A204.1 (cell line): ENCODE results near the gene IKZF1.

ENCODE experiments used
- FAIRE-seq: peaks from 2 replicates; lab custom pipeline; 2012; peaks lifted over from hg19 to GRCh38; lab: Jason Lieb, UNC

Gene IKZF1

DNA sequence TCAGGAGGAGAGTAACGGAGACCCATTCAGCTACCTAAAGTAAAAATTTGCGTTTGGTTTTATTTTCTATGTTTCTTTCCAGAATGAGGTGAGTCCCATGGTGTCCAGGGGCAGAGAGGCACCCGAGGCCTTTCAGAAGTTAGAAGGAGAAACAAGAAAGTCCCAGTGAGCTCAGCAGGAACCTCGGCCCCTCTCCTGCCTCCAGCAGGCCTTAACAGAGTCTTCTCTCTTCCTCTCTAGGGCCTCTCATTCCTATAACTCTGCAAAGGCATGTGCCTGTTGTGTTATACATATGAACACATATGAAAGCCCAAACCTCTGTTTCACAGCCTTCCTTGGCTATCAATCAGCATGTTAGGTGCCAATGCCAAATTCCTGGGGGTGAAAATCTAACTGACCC, 20.8 kb upstream of the IKZF1 start:
- no peak for FAIRE-seq

DNA sequence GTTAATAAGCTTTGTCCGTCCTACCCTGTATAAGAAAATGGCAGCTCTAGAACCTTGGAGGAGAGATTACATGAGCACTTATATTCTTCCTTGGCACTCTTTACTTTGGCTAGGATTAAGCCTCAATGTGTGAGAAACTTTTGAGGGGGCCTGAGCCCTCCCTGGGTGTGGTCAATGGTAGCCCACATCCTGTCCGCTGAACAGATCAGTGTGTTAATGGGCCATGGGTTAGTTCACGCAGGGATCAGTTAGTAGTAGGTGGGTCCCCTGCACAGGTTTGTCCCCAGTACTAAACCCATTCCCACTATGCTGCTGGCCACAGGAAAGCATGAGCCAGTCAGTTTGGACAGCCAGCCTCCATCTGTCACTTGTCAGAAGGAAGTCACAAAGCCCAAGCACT, 20.2 kb upstream of the IKZF1 start:
- no peak for FAIRE-seq

DNA sequence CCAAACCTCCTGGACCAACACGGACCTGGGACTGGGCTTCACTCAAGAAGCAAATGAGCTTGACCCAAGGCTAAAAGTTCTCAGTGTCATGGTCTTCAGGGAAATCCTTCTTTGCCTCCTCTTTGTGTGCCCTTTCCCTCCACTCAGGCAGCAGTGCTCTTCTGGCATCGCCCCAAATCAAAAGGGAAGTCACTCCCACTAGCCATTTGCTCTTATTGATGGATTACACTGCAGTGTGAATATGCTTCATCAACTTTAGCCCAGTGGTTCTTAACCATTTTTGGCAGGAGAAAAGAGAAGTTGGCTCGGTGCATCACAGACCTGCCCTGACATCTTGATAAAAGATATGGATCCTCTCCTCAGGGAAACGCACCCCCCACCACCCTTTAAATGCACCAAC, 19.2 kb upstream of the IKZF1 start:
- FAIRE-seq, result no peak

- FAIRE-seq, result no peak
Observed at GRCh38 chr7:50287129-50287528, 17.4 kb upstream of the IKZF1 start.

- no peak for FAIRE-seq
Observed at GRCh38 chr7:50292165-50292757, 12.3 kb upstream of the IKZF1 start.

- FAIRE-seq, result no peak
Observed at GRCh38 chr7:50292763-50293162, 11.8 kb upstream of the IKZF1 start.

GRCh38 chr7:50293509-50294179, 10.9 kb upstream of the IKZF1 start:
- no peak for FAIRE-seq

DNA sequence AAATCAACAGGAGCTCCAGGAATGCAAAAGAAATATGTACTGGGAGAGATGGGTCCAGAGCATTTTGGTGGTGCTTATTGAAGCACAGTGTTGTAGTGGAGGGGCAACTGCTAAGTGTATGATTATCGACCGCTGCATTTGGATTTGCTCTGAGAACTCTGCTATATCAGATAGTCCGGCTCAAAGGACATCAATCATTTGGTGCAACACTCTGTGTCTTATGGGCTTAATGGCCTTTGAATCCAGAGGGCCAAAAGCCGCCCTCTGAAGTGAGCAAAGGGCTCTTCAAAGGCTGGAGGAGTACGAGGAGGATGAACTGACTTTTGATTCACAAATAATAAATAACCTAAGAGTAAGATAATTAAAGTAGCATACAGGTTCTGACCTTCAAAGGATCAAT, 9.4 kb upstream of the IKZF1 start:
- FAIRE-seq, result no peak

- no peak for FAIRE-seq
Observed at GRCh38 chr7:50296799-50297198, 7.7 kb upstream of the IKZF1 start.

GRCh38 chr7:50298811-50299562, 5.5 kb upstream of the IKZF1 start:
- no peak for FAIRE-seq

- no peak for FAIRE-seq
Observed at GRCh38 chr7:50300336-50300735, 4.2 kb upstream of the IKZF1 start.

DNA sequence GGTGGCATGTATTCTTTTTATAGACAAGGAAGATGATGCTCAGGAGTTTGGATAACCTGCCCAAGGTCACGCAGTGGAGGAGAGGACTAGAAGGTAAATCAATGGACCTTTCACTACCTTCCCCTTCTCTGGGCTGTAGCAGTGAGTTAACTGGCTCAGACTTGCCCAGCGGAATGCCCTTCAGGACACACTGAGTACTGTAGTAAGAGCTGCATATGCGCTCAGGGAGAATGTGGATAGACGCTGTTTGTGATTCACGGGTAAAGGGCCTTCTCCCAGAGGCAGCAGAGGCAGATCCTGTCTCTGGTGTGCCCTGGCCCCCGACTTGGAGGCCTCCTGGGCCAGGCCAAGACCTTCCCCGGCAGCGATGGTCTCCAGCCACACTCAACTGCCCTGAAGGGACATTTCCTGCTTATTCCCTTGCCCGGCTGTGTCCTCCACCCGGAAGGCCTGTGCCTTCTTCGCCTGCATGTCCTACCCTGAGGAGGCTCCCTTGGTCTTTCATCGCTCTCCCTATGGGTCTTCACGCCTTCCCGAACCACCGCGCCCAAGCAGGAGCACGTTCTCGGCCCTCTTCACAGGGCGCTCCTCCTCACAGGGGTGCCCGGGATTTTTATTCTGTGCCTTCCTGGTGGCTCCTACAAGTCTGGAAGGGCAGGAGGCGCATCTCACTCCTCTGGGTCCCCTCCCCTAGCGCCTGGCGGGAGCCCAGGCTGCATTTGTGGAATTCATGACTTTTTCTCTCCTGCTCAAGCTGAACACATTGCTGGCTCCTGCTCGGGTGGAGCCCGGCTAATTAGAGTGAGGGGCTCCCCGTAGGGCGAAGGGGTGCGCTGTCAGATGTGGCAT, 1.8 kb upstream of the IKZF1 start:
- no peak for FAIRE-seq

DNA sequence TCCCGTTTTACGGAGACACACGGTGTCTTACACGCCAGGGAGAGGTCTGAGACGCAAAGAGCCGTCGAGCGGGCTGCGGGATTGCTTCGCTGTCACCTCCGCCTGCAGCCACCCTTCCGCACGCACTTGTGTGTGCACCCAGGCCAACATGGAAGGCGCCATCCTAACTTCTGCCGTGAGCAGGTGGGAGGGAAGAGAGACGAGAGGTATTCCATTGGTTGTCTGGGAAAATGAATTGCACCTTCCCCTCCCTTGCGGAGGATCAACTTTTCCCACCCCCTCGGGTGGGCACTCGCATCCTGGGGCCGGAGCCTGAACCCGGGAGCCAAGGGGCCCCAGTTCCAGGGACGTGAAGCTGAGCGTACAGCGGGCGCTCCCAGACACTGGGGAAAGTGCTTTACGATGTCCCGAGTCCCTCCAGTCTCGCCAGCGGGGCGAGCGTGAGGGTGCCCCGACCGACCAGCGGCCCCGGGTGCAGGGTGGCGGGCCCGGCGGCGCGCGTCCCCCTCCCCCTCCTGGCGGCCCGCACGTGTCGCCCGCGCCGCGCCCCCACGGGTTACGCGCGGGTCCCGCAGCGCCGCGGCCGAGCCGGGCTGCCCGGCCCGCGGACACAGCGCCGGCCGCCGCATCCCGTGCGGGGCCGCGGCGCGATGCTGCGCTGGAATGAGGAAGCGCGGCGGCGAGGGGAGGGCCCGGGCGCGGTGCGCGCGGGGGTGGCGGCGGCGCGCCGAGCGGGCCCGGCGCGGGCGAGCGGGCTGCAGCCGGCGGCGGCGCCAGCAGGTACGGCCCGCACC, 984 bp upstream of the IKZF1 start:
- no peak for FAIRE-seq

GRCh38 chr7:50304911-50305582, 531 bp downstream of the IKZF1 start:
- FAIRE-seq, result no peak

GRCh38 chr7:50305583-50306493, 1.3 kb downstream of the IKZF1 start:
- no peak for FAIRE-seq

DNA sequence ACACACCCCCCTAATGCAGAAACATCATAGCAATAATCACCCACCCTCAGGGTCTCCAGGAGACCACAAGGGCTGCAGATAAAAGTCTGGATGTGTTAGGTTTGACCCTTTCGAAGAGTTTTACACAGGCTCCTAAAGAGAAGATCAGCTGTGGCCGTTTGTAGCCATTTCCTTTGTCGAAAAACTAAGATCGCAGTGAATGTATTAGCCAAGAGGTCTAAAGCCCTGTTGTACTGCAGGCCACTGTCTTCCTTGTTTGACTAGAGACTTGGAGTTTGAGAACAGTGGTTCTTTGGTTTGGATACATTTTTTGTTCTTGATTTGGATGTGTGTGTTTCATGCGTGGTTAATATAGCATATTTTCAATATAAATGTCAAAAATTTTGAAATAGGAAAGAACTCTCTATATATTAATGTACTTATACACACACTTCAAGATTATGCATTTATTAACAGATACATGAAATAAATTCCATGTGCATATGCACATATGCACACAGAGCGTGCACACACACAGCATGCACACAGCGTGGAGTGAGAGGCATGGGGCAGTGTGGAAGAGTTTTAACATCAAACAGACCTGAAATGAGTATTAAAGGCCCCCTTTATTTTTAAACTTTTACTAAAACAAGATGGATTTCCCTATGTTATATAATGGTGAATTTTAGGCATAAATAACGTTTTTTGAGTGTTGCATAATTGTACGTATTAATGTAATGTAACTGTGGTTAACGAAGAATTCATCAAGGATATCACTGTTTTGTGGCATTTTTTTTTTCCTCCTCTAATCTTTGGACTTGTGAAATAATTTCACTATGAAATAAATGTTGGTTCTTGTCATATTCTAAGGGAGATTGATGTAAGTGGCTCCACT, 2.2 kb downstream of the IKZF1 start:
- no peak for FAIRE-seq

- no peak for FAIRE-seq
Observed at GRCh38 chr7:50307368-50308032, 3.0 kb downstream of the IKZF1 start.

GRCh38 chr7:50308203-50308531, 3.7 kb downstream of the IKZF1 start:
- no peak for FAIRE-seq
